ENCODE measurements around the gene TMEM150C.

The TMEM150C gene
- total RNA-seq, result 0 to 0.18 reads per million in 2 experiments

DNA sequence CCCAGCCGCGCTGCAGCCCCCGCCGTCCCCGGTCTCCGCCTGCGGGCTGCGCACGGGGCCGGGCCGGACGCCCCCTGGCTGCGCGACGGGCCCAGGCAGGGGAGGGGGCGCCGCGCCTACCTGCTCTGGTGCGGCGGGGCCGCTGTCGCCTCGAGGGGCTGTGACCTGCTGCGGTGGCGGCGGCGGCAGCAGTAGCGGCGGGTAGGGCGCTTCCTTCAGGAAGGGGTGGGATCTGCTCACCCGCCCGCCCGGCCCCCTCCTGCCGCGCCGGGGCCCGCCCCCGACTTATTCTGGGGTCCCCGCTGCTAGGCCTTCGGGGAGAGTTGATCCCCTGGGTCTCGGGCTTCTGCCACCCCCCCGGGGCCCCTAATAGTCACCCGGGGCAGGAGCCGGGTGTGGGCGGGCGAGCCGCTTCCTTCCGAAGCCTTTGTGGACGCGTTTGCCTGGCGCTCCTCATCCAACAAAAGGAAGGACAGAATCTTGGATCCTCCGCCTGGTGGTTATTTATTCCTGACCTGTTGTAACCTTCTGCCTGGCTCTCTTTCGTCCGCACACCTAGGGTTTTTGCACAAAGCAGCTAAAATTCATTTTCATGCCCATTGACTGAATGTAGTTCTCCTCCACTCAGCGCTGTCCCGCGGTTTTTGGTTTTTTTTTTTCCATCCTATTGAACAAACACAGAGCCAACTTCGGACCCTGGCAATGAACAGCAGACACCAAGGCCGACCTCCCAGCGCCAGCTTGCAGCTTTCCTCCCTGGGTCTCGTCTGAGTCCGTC, at the start of gene TMEM150C:
Gene TMEM150C (minus strand): TSS at position 203 of the 778 bp plus-strand sequence. CDS start 57,331 bp downstream, outside the sequence.
- no peak for DNase-seq (ENCODE audit: low read depth)

- DNase-seq (ENCODE audit: low read depth), result no peak
Observed at GRCh38 chr4:82611527-82611926, 49.7 kb upstream of the TMEM150C start.

GRCh38 chr4:82610041-82610440, 48.3 kb upstream of the TMEM150C start:
- DNase-seq (ENCODE audit: low read depth), result no peak

DNA sequence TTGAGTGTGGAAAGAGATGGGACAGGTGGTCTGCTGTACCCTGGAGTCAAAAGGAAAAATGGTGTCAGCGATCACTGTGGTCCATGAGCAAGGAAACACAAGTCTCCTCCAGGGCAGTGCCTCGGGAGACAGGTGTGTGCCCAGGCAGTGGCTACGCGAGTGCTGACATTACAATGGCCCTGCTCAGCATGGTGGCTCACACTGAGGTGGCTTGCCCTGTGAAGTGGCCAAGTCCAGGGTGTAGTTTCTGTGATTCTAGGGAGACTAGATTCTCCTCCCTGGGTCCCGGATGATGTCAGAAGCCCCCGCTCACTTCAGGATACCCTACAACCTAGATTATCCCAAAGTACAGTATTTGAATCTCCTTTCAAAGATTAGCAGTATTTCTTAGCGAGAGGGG, 44.8 kb upstream of the TMEM150C start:
- no peak for DNase-seq (ENCODE audit: low read depth)

DNA sequence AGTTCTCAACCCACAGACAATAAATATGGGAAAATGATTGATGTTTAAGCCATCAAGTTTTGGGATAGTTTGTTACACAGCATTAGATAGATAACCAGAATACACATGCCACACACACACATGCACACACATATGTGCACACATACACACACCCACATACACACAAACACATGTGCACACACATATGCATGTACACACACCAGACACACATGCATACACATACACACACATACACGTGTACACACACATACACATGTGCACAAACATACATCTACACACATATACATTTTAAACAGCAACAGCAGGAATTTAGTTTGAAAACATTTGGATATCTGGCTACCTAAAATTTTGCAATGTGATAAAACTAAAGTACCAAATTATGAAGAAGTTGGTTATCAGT, 42.7 kb upstream of the TMEM150C start:
- no peak for DNase-seq (ENCODE audit: low read depth)

GRCh38 chr4:82601242-82602015, 39.6 kb upstream of the TMEM150C start:
- no peak for DNase-seq (ENCODE audit: low read depth)

DNA sequence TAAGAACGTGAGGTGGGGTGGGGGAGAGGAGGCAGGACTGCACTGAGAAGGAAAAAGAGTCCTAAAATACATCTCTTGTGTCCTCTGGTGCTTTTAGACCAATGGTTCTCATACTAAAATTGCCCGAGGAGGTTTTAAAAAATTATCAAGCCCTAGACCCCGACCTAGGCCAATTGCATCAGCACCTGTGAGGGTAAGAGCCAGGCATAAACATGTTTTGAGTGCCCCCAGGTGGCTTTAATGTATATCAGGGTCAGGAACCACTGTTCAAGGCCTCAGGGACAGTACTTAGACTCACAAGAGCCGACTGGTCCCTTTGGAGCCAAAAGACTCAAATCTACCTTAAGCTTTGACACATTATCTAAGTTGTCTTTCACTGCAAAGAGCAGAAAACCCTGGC, 37.5 kb upstream of the TMEM150C start:
- DNase-seq (ENCODE audit: low read depth), result no peak

DNA sequence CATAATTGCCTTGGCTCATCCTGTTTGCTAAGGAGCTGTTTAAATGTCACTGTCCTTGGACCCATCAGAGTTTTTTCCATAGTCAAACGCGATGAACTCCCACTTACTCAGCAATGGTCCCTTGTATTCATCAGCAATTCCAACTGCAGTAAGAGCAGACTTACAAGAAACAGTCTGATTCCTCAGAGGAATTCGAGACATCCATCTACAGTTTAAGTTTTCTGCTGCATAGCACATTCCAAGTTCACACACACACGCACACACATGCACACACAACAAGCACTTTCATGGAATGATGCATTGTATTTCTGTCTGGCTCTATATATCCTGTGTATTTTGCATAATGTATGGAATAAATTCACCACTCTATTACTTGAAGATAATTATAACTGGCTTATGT, 32.7 kb upstream of the TMEM150C start:
- DNase-seq (ENCODE audit: low read depth), result no peak

DNA sequence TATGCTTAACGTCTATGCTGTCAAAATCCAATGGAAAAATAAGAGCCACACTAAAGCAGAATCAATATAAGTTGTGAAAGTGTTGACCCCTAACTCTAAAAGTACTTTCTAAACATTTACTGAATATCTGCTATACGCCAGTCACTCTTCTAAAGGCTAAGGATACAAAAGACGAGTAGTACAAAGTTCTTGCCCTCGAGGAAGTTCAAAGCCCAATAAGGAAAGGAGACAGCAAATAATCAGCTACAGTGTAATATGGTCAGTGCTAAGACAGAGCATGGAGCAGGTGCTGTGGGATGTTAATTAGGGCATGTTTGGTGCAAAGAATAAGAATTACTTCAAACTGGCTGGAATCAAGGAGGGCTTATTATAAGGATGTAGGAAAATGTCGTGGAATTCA, 31.6 kb upstream of the TMEM150C start:
- DNase-seq (ENCODE audit: low read depth), result no peak

DNA sequence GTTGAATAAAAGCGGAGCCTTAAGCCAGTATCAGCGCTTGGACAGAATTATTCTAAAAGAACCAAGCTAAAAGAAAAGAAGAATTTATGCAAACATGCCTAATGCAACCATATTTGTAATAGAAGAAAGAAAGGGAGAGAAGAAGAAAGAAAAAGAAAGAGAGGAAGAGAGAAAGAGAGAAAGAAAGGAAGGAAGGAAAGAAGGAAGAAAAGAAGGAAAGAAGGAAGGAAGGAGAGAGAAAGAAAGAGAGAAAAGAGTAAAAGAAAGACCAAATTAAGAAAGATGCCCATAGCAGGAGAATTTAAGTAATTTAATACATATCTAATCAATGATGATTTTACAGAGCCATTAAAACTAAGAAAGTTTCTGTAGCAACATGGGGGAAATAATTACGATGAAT, 30.9 kb upstream of the TMEM150C start:
- DNase-seq (ENCODE audit: low read depth), result no peak

- no peak for DNase-seq (ENCODE audit: low read depth)
Observed at GRCh38 chr4:82591592-82591991, 29.8 kb upstream of the TMEM150C start.

DNA sequence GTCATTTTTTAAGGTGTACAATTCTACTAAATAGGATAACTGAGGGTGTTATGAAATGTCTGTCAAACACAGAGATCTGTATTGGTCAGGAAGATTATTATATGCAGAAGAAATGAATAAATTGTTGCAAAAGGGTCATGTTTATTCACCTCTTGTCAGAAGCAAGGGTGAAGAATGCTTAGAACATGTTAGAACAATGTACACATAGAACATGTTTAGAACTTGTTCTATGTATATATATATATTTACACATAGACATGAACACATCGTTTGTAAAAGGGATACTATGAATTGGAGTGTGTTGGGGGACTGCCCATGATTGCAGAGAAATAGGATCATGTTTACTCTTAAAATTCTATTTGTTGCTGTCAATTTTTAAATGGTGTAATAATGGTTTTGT, 28.0 kb upstream of the TMEM150C start:
- DNase-seq (ENCODE audit: low read depth), result no peak

DNA sequence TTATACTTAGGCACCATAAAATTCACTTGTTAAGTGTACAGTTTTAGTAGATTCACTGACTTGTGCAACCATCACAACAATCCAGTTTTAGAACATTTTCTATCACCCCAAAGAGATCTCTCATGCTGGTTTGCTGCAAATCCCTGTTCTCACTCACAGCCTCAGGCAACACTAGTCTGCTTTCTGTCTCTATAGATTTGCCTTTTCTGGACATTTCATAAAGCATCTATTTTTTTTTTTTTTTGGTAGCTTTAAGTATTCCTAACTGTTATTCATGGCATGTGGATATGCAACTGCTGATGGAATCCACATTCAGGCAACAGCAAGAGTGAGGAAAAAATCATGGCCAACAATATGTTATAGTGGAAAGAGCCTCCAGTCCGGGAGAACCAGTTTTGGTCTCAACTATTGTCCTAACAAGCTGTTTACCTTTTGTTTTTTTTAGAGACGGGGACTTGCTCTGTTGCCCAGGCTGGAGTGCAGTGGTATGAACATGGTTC, 27.0 kb upstream of the TMEM150C start:
- DNase-seq (ENCODE audit: low read depth), result no peak

DNA sequence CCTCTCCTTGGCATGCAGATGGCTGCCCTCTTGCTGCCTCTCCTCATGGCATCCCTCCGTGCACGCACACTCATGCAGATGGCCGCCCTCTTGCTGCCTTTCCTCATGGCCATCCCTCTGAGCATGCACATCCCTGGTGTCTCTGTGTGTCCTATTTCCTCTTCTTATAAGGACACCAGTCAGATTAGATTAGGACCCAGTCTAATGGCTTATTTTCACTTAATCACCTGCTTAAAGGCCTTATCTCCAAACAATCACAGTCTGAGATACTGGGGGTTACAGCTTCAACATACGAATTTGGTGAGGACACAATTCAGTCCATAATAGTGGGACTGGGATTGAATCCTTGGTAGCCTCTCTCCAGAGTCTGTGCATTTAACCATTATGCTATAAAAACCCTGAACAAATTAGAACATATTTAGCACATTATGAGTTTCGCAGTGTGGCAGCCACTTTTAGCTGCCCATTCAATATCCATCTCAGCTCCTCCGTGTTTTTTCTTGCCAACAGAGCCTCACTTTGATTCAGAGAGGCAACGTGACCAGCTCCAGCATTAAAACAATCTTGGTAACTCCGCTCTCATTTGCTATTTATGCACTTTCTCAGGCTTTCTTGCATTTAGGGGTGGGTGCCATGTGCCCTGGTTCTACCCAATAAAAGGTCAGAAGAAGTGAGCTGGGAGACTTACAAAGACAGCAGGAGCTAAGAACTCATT, 26.2 kb upstream of the TMEM150C start:
- no peak for DNase-seq (ENCODE audit: low read depth)

- DNase-seq (ENCODE audit: low read depth), result no peak
Observed at GRCh38 chr4:82585690-82586435, 24.1 kb upstream of the TMEM150C start.

DNA sequence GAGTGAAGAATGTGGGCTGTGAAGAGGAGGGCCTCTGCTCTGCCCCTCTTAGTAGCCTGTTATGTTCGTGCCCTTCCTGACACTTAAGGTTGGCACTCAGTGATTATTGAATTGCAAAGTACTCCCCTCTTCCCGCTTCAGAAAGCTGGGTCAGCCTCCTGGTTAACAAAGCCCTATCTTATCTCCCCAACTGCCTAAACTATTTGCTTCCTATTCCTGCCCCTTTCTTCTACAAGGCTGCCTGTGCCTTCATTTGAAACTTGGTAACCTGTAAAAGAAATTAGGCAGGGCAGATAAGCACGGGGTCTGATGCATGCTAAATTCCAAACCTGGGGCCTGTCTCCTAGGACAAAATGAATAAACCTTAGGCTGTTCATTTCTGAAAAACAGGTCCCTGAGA, 23.1 kb upstream of the TMEM150C start:
- no peak for DNase-seq (ENCODE audit: low read depth)

DNA sequence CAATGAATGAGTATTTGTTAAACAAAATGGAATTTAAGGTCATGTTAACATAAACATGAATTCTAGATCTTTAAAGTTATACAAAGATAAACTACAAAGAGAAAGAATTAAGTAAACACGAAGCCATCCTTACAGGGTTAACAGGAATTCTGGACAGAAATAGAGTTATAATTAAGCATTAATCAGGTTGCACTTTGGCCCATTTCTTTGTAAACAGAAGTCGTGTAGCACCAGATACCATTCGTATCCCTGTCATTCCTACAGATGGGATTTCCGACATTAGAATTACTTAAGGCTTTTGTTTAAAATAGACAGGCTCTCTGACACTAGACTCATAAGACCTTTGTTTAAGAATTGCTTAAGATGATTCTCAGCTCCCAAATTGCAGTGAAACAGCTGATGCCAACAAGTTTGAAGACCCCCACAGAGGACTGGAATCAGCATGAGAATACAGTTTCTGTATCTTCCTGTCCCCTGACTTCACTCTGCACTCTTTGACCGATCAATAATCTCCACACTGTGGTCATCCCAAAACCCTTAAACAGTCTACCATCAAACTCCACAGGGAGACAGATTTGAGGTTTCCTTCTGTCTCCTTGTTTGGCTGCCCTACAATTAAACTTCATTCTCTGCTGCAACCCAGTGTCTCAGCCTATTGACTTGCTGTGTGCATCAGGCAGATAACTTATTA, 22.3 kb upstream of the TMEM150C start:
- no peak for DNase-seq (ENCODE audit: low read depth)

GRCh38 chr4:82579932-82580331, 18.1 kb upstream of the TMEM150C start:
- no peak for DNase-seq (ENCODE audit: low read depth)

GRCh38 chr4:82578935-82579334, 17.1 kb upstream of the TMEM150C start:
- no peak for DNase-seq (ENCODE audit: low read depth)

GRCh38 chr4:82577451-82577850, 15.7 kb upstream of the TMEM150C start:
- no peak for DNase-seq (ENCODE audit: low read depth)

DNA sequence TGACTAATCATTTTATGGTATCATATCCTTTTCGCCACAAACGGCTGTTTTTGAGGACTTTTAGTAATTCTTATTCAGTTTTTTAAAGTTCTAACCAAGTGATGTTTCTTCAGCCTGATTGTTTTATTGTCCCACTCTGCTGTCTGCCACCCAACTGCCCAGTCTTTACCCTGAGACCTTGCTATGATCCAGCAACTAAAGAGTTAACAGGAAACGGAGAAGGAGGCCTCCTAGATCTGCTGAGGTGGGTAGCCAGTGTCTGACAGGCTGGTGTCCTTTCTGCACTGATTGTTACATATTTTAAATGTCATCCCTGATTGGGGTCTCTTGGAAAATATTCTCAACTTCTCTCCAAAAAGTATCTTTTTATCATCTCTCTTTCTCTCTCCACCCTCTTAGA, 7.9 kb upstream of the TMEM150C start:
- no peak for DNase-seq (ENCODE audit: low read depth)

All from T follicular helper cell (primary cell).